NCI-H526 treated with DMSO at 0.1 percent for 48 hours (cell line): ENCODE results near the gene APLP1.
"Not testable (repeated sequence)": the region's sequence is repeated elsewhere in the genome, so short reads cannot be mapped to it uniquely, and the experiment has no call there.

Experiments used
- DNase-seq: peaks from one replicate; lab custom pipeline; 2025; lab: John Stamatoyannopoulos, UW

Gene APLP1

DNA sequence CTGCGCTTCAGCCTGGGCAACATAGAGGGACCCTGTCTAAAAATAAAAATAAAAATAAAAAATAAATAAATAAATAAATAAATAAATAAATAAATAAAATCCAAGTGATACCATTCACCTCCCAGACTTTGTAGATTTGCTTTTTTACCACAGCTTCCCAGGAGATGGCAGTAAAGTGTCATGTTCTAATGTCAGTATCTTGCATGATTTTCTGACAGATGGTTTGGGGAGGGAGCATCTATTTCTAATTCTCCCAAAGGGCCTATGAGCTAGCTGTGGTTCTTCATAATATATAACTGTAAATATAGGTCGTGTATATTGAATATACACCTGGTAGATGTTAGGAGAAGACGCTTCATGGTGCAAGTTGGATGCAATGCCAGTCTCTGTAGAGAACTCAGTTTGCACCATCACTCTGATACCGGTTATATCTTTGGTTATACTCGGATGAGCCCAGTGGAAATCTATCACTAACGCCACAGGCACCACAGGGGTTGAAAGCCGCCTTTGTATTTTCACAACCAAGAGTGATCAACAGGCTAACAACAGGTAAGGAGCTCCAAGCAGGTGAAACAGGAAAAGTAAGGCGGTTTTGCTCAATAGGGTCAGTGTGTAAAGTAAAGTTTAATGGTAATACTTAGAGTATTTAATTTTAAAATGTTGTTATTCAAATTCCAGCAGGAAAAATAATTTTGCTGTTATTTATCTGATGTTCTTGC lies 13.9 kb downstream of the APLP1 start:
- DNase-seq: peak; percentile 74

DNA sequence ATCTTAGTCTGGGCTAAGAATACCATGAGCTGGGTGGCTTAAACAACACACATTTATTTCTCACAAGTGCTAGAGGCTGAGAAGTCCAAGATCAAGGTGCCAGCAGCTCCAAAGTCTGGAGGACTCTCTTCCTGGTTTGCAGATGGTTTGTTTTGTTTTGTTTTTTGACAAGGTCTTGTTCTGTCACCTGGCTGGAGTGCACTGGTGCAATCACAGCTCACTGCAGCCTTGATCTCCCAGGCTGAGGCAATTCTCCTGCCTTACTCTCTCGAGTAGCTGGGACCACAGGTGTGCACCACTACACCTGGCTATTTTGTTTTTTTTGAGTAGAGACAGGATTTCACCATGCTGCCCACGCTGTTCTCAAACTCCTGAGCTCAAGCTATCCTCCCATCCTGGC lies 15.5 kb downstream of the APLP1 start:
- no peak for DNase-seq

DNA sequence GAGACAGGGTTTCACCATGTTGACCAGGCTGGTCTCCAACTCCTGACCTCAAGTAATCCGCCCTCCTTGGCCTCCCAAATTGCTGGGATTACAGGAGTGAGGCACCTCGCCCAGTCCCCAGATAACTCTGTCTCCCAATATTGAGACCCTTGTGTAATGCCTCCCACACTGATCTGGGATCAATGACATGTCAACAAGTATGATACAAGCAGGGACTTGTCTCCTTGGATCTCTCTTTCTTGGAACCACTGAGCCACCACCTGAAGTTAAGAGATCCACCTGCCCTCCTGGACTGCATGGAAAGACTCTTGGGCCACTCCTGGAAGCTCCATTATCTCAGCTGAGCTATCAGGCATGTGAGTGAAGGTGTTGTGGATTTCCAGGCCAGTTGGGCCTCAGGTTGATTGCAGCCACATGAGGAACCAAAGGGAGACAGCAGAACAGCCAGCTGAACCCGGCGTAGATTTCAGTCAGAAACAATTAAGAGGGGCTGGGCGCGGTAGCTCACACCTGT lies 16.9 kb downstream of the APLP1 start:
- no peak for DNase-seq

DNA sequence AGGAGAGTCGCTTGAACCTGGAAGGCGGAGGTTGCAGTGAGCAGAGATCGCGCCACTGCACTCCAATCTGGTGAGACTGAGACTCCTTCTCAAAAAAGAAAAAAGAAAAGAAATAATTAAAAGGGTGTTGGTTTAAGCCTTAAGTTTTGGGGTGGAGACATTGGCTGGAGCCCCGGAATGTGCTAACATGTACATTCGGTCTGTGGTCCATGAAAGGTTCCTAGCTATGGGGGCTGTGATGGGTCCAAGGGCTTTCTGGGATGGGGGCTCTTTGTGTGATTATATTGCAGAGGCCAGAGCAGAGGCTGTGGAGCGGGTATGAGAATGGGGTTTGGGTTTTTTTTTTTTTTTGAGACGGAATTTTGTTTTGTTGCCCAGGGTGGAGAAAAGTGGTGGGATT lies 17.5 kb downstream of the APLP1 start:
- no peak for DNase-seq

DNA sequence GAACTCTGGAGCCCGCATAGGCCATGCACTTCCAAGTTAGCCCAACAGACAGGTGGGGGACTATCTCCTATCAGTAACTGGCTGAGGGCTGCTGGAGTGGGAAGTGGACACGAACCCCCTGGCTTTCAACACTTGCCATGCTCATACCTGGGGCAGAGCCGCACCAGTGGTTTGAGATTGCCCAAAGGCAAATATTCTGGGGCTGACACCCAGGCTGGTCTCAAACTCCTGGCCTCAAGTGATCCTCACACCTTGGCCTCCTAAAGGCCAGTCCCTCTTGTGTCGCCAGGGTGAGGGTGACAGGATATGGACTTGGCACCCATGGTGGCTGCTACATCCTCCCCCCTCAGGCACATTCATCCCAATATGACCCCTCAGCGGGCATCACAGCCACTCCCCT lies 18.8 kb downstream of the APLP1 start:
- no peak for DNase-seq

DNA sequence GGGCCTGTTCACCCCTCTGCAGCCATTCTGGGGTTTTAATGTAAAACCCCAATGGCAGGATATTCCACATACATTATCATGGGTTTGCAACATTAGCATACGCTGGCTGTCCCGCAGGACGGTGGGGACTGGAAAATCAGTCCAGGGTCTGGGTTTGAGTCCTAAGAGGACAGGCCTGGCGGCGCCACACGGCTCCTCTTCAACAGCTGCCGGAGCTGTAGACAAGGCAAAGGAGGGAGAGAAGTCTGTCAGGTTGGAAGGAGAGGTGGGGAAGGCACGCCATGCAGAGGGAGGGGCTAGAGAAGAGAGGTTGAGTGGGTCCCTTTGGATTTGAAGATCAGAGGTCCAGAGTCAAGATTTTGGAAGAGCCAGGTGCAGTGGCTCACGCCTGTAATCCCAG lies 20.0 kb downstream of the APLP1 start:
- no peak for DNase-seq

DNA sequence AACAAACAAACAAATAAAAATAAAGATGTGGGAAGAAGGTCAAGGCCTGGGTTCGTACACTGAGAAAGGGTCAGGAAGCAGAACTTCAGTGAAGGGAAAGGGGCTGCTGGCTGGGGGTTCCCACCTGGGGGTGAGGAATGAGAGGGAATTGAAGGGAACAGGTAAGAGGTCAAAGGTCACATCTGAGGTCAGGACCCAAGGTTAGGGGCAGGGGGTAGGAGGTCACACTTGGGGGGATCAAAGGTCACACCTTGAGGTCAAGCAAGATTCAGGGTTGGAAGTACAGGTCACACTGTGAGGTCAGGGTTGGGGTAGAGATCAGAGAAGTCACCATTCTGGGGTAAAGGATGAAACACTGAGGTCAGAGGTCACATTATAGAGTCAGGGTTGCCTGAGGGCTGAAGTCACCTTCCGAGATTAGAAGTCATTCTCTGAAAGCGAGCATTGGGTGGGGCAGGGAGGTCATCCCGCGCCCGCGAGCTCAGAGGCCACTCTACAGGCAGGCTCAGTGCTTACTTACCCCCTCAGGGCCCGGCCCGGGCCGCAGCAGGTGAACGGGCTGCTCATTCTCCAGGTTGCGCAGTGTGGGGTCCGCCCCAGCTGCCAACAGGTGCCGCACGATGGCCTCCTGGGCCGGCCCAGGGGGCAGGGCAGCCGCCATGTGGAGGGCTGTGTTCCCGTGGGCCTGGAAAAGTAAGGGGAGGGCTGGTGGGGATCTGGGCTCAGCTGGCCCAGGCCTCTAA lies 21.2 kb downstream of the APLP1 start:
- DNase-seq: no peak

DNA sequence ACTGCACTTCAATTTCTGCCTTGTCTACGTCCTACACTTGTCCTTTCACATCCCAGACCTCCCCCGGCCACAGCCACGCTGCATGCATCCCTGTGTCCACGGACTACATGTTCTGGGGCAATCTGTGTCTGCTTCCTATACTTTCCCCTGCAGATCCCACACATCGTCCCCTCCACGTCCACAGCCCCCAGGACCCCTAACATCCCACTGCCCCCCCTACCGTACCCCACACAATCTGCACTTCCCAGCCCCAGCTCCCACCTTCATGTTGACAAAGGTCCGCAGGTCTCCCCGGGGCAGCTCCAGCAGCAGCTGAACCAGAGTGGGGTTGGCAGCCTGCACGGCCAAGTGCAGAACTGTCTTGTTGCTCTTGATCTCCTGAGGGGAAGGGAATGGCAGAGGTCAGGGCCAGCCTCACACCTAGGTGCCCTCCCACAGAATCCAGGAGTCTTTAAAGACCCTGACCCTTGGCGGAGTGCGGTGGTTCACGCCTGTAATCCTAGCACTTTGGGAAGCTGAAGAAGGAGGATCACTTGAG lies 21.8 kb downstream of the APLP1 start:
- no peak for DNase-seq

DNA sequence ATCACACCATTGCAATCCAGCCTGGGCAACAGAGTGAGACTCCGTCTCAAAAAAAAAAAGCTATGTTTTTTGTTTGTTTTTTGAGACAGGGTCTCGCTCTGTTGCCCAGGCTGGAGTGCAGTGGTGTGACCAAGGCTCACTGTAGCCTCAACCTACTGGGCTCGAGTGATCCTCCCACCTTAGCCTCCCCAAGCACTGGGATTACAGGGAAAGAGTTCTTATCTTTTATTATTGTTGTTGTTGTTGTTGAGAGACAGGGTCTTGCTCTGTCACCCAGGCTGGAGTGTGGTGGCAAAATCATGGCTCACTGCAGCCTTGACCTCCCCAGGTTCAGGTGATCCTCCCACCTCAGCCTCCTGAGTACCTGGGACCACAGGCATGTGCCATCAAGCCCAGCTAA lies 23.4 kb downstream of the APLP1 start:
- DNase-seq: not testable (repeated sequence)

DNA sequence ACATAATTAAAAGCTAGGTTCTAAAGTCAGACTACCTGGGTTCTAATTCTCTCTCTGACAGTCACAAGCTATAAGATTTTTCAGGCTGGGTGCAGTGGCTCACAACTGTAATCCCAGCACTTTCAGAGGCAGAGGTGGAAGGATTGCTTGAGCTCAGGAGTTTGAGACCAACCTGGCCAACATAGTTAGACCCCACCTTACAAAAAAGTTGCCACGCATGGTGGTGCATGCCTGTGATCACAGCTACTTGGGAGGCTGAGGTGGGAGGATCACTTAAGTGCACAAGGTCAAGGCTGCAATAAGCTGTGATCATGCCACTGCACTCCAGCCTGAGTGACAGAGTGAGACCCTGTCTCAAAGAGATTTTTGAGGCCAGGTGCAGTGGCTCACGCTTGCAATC lies 26.0 kb downstream of the APLP1 start:
- no peak for DNase-seq

DNA sequence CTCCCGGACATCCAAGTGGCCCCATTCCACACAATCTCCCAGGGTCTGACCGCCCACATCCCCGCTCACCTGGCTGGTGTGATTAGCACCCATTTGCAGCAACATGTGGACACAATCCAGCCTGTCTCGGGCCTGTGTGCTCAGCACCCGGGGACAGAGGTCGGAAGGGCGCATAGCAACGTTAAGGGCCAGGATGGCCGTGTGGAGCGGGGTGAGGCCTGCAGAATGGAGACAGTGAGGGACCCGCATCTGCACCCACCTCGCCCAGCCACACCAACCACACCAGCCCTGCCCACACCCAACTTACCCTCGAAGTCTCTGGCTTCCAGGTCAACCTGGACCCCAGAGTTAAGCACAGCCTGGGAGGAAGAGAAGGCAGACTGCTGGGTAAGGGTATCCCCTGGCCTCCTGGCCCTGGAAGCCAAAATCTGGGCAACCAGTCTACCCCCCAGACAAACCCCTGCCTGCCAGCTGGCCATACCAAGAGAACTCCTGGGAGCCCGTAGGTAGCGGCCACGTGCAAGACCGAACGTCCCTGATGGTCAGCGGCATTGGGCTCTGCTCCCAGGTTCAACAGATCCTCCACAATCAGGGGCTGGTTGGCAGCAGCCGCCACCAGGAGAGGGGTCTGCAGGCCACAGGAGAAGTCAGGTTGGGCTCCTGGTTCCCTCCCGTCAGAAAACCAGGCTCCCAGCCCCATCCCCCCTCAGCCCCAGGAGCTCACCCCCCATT lies 27.7 kb downstream of the APLP1 start:
- DNase-seq: no peak

DNA sequence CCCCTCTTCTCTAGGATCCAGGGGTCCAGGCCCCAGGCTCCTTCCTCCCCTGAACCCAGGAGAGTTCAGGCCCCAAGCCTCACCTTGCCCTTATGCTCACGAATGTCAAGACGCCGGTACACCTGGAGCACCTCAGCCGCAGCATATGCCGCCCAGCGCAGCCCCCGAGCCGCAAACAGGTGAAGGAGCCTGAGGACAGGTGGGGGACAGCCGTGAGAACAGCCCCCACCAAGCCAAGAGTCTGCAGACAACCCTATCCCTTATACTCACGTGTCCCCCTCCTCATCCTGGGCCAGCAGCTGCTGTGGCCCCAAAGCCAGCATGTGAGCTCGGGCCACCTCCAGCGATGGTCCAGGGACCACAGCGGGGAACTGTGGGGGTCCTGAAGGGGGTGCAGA lies 28.3 kb downstream of the APLP1 start:
- DNase-seq: no peak

DNA sequence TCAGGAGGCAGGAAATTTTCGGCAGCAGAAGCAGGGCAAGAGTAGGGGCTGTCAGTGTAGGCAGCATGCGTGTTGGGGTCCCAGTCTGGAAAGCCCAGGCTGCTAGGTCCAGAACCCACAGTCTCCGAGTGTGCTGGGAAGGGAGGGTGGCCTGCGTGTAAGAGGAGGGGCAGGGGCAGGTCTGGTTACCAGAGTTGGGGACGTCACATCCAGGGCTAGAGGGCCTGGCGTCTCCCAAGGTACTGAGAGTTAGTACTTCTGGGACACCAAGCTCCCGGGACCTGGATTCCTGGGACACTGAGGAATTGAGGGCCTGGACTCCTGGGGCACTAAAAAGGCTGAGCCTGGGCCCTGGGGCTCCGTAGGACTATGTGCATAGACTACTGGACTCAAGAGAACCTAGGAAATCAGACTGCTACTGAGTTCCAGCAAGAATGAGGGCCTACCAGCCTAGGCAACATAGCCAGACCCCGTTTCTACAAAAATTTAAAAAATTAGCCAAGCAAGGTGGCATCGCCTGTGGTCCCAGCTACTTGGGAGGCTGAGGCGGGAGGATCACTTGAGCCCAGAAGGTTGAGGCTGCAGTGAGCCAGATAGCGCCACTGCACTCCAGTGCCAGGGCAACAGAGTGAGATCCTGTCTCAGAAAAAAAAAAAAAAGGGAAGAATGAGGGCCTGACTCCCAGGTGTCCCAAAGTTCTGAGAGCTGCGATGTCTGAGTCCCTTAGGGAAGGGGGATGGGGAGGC lies 29.5 kb downstream of the APLP1 start:
- no peak for DNase-seq

DNA sequence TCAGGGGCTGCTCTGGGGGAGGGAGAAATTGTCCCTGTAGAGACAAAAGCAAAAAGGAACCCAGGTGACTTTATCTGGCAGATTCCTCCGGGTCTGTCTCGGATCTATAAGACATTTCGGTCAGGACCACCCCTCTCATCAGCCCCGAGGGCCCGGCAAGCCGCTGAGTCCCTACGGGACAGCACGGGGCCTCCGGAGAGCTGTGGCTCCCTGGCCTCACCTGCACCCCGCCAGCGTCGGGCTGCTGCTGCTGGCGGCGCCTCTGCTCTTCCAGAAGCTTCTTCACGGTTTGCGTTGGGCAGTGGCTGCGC lies 30.1 kb downstream of the APLP1 start:
- DNase-seq: no peak

DNA sequence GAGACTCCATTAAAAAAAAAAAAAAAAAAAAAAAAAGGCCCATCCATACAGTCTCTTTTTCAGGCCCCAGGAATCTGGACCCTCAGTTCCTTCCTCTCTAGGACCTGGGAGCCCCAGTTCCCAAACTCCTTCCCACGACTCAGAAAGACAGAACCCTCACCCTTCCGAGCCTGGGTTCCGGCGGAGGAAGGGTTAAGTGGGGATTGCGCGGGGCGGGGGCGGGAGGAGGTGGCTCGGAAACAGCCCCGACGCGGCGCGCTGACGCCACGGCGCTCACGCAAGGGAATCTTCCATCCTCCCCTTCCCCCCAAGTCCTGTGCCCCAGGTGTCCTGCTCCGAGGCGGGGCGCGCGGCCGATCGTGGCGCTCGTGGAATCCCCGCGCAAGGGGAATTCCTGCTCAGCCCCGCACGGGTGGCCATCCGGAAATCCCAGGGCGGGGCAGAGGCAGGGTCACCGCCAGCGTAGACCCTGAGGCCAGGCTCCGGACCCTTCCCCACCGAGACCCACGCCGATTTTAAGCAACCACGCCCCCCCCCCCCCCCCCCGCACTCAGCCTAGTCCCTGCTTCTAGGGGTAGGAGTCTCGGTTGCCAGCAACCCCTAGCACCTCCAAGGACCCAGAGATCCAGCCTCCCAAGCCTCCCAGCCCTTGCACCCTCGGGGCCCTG lies 31.3 kb downstream of the APLP1 start:
- DNase-seq: peak; percentile 77

DNA sequence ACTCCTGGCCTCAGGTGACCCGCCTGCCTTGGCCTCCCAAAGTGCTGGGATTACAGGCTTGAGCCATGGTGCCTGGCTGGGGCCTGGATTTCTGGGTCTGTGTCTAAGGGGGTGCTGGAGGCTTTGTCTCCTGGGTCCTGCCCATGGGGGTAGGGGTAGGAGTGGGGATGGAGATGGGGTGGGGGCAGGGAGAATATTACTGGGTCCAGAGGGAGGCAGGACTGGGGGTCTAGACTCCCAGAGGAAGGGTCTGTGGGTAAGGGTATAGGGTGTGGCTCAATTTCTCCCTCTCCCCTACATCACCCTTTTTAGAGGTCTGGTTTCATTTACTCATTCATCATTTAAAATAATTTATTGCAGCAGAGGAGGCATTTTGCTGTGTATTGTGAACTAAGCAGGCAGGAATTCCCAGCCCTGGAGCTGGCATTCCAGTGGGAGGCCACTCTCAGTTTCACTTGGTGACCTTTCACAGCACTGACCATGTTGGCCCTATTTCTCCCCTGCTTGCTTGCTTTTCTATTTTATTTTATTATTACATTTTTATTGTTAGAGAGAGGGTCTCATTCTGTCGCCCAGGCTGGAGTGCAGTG lies 32.8 kb downstream of the APLP1 start:
- no peak for DNase-seq

DNA sequence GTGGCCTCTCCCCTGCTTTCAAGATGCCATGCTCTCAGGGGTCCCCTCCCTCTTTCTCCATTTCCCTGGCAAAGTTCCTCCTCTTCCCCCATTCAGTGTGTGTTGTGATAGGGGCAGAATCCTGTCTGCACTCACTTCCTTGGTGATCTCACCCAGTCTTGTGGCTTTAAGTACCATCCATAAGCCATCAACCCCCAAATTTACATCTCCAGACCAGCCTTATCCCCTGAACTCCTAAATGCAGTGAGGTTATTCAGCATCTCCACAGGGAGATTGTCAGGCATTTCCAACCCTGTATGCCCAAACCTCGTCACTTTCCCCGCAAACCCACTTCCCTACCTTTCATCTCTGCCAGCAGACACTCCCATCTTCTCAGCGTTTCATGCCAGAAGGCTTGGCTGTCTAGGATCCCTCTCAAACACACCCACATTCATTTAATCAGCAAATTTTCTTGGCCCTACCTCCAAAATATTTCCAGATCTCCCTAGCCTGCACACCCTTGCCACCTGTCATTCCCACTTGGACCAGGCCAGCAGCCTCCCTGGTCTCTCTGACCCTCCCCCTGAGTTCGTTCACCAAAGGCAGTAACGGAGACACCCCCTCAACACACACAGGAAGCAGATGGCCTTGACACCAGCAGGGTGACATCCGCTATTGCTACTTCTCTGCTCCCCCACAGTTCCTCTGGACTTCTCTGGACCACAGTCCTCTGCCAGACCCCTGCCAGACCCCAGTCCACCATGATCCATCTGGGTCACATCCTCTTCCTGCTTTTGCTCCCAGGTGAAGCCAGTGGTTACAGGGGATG lies 33.7 kb downstream of the APLP1 start, which contains the start of gene HCST:
Gene HCST (plus strand): TSS at position 676 of the 808 bp plus-strand sequence. CDS start 65 bp downstream, at position 741.
- no peak for DNase-seq

DNA sequence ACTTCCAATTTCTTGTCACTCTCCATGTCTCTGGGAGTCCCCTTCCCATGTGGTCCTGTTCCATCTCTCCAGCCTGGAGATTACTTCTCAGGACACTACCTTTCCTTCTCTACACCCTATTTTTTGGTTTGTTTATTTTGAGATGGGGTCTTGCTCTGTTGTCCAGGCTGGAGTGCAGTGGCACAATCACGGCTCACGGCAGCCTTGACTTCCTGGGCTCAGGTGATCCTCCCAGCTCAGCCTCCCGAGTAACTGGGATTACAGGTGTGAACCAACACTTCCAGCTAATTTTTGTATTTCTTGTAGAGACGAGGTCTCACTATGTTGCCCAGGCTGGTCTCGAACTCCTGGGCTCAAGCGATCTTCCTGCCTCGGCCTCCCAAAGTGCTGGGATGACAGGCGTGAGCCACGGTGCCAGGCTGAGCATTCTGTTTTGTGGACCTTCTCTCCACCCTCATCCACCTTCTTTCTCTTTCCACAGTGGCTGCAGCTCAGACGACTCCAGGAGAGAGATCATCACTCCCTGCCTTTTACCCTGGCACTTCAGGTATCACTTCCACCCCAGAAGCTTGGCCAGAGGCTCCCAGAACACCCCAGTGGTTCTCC lies 34.6 kb downstream of the APLP1 start:
- DNase-seq: no peak

DNA sequence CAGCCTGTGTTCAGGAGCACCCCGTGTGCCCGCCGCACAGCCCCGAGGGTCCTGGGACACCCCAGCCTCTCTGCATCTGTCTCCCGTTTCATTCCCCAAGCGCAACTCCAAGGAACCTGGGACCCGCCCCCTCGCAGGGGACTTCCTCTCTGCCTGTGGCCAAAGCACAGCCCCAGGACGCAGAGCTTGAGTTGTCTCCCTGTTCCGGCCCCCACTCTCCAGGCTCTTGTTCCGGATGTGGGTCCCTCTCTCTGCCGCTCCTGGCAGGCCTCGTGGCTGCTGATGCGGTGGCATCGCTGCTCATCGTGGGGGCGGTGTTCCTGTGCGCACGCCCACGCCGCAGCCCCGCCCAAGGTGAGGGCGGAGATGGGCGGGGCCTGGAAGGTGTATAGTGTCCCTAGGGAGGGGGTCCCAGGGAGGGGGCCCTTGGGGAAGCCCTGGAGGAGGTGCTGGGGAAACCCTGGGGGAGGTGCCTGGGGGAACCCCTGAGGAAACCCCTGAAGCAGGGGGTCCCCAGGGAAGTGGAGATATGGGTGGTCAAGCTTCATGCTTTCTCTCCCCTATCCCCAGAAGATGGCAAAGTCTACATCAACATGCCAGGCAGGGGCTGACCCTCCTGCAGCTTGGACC lies 35.3 kb downstream of the APLP1 start:
- DNase-seq: peak; percentile 36
